ENCODE results near the gene FBXO40. TPM values are rescaled to one million over a fixed set of nuclear protein-coding genes. Genes with fewer than 3 reads are reported as not detected.
"Not testable (repeated sequence)": the region's sequence is repeated elsewhere in the genome, so short reads cannot be mapped to it uniquely, and the experiment has no call there.

Gene FBXO40
- total and polyA plus RNA-seq, 12 donors = 2.9 to 279 (median 217) TPM

DNA sequence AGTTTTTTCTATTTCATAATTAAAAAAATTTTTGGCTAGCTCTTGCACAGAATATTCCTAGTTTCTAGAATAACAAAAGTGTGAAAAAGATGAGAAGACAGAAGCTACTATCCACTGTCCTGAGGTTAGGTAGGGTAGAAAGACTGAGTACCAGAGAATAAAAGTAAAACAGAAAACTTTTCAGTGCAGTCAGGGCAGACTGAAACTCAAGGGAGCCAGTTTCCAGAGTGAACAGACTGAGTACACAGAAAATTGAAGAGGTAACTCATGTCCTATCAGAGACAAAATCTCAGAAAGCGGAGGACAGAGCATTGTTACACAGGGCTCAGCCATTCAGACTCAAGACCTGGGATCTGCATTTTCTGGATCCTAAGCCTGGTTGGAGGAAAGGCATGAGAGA, 8.8 kb upstream of the FBXO40 start:
- no peak for TF ChIP-seq CTCF (IDR thresholded peaks at IDR 0.05)
- Histone ChIP-seq H3K36me3 (no peaks in the 10 kb centered on the region), H3K4me3 (no peak overlapping the region), H3K27me3 (no peaks in the 10 kb centered on the region), H3K27ac (no peak overlapping the region), H3K4me1 (no peaks in the 10 kb centered on the region), H3K9me3 (no peaks in the 10 kb centered on the region)
- DNase-seq (no peak), ATAC-seq (no peak)
- intact Hi-C loops (cut with DNase I) = no loop called here
- WGBS, 2 donors = 94 to 95% methylated on average over 1 of the region's 1 CpG

DNA sequence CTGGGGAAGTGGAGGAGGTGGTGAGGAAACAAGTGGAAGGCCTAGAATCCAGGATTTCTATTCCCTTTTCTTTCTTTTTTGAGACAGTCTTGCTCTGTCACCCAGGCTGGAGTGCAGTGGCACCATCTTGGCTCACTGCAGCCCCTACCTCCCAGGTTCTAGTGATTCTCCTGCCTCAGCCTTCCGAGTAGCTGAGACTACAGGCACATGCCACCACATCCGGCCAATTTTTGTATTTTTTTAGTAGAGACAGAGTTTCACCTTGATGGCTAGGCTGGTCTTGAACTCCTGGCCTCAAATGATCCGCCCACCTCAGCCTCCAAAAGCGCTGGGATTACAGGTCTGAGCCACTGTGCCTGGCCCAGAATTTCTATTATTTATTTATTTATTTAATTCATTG, 627 bp downstream of the FBXO40 start:
- peak in 2 of 8 donors; percentile 14 to 16 for ATAC-seq
- DNase-seq, H3K9me3 ChIP-seq, H3K36me3 ChIP-seq, H3K27me3 ChIP-seq: not testable (repeated sequence)
- peaks cover 0 to 50% (median 4%) of the 10 kb centered on the region in 9 donors for H3K4me1 ChIP-seq
- intact Hi-C loops (cut with DNase I) = loop anchor here in 2 of 10 donors (5.0 to 10.0 kb wide), 2 partner anchors 51 to 53 kb away; no protein-coding TSS in a partner anchor
- peak overlapping the region; percentile 18 to 57 (median 47) for H3K4me3 ChIP-seq
- 61 to 73% methylated on average over 4 of the region's 4 CpGs for WGBS, 2 donors
- peak overlapping the region; percentile 67 to 91 (median 84) for H3K27ac ChIP-seq

GRCh38 chr3:121594850-121595249, 1.7 kb downstream of the FBXO40 start:
- H3K9me3 ChIP-seq = no peaks in the 10 kb centered on the region
- 41 to 47% methylated on average over 2 of the region's 2 CpGs for WGBS, 2 donors
- TF ChIP-seq CTCF (IDR thresholded peaks at IDR 0.05) = no peak
- peak overlapping the region; percentile 14 to 91 (median 84) for H3K27ac ChIP-seq
- ATAC-seq = no peak
- H3K4me3 ChIP-seq = peak overlapping the region; percentile 18 to 57 (median 47)
- intact Hi-C loops (cut with DNase I) = loop anchor here in 2 of 10 donors (5.0 to 10.0 kb wide), 2 partner anchors 50 to 52 kb away; no protein-coding TSS in a partner anchor
- no peak for DNase-seq
- H3K27me3 ChIP-seq = no peaks in the 10 kb centered on the region
- H3K36me3 ChIP-seq = no peaks in the 10 kb centered on the region
- H3K4me1 ChIP-seq = peaks cover 0 to 52% (median 4%) of the 10 kb centered on the region in 9 donors

DNA sequence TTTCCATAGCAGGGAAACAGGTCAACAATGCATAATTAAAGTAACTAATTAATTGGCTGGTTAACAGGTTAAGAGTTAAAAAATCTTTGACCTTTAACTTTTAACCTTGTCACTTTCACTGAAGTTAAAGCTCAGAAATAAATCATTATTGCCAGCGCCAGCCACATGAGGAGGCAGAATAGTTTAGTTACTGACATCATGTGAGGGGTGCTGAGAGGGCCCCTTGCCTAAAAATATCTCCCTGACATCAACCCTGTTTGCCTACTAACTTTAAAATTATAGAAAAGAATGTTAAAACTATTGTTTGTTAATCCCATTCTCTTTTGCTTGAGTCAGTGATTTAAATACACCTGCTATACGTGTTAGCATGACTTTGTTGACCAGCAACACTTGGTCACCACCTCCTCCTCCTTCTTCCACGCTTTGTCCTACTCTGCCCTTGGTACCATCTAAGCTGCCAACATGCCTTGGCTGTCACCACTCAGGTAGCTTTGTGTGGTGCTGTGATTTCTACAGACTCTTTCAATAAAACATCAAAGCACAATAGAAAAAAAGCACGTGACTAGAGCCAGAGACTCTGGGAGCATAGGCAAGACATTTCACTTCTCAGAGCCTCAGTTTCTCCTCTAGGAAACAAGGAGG, 2.7 kb downstream of the FBXO40 start:
- H3K4me1 ChIP-seq = peaks cover 0 to 61% (median 9%) of the 10 kb centered on the region in 9 donors
- WGBS, 2 donors = 41 to 66% methylated on average over 4 of the region's 4 CpGs
- no peak for TF ChIP-seq CTCF (IDR thresholded peaks at IDR 0.05)
- no peaks in the 10 kb centered on the region for H3K27me3 ChIP-seq
- no peaks in the 10 kb centered on the region for H3K9me3 ChIP-seq
- DNase-seq (peak in 1 of 2 donors; percentile 26), ATAC-seq (peak; percentile 53 to 78 (median 66))
- peak overlapping the region in 6 of 10 donors; percentile 5 to 57 (median 50) for H3K4me3 ChIP-seq
- intact Hi-C loops (cut with DNase I) = loop anchor here in 1 of 10 donors (10.0 kb wide), 1 partner anchor 49 kb away; no protein-coding TSS in a partner anchor
- H3K27ac ChIP-seq = peak overlapping the region; percentile 14 to 91 (median 84)
- H3K36me3 ChIP-seq = no peaks in the 10 kb centered on the region

DNA sequence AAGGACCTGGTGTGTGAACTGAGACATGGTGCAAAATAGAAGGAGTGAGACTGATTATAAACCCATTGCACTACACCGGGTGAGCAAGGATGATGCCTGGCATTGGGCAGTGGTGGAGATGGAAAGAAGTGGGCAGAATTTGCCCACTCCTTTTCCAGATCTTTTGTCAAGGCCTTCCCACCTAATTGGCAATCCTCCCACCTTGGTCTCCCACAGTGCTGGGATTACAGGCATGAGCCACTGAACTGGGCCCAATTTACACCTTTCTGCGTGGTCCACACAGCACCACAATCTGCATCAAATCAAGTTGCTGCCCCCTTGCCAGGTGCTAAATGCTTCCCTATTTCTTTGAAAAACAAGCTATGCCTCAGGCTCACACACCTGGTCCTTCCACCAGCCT, 5.4 kb downstream of the FBXO40 start:
- WGBS, 2 donors = 84 to 89% methylated on average over 2 of the region's 2 CpGs

GRCh38 chr3:121599900-121600299, 6.7 kb downstream of the FBXO40 start:
- H3K27ac ChIP-seq = peak overlapping the region in 7 of 10 donors; percentile 77 to 89 (median 87)

More for the DNA sequence above, 5.4 kb downstream of the FBXO40 start:
- no peaks in the 10 kb centered on the region for H3K36me3 ChIP-seq
- peaks cover under 1 to 72% (median 32%) of the 10 kb centered on the region in 9 donors for H3K4me1 ChIP-seq
- H3K27me3 ChIP-seq = no peaks in the 10 kb centered on the region
- TF ChIP-seq CTCF (IDR thresholded peaks at IDR 0.05) = no peak
- H3K4me3 ChIP-seq = no peak overlapping the region
- H3K27ac ChIP-seq = peak overlapping the region in 8 of 10 donors; percentile 3 to 91 (median 86)
- no peak for DNase-seq
- H3K9me3 ChIP-seq = no peaks in the 10 kb centered on the region
- ATAC-seq = no peak
- intact Hi-C loops (cut with DNase I) = loop anchor here in 1 of 10 donors (10.0 kb wide), 1 partner anchor 46 kb away; no protein-coding TSS in a partner anchor

More at GRCh38 chr3:121599900-121600299, 6.7 kb downstream of the FBXO40 start:
- H3K36me3 ChIP-seq, ATAC-seq, H3K4me3 ChIP-seq, H3K27me3 ChIP-seq, DNase-seq, H3K9me3 ChIP-seq: not testable (repeated sequence)
- intact Hi-C loops (cut with DNase I) = loop anchor here in 2 of 10 donors (5.0 to 10.0 kb wide), 2 partner anchors 45 to 47 kb away; no protein-coding TSS in a partner anchor
- peaks cover 4 to 84% (median 35%) of the 10 kb centered on the region in 9 donors for H3K4me1 ChIP-seq
- WGBS, 2 donors = 45 to 55% methylated on average over 2 of the region's 2 CpGs

Data from heart right ventricle (tissue), 16 donors.